GM12878 (cell line): ENCODE results near the gene WDR75.
"Not testable (repeated sequence)": the region's sequence is repeated elsewhere in the genome, so short reads cannot be mapped to it uniquely, and the experiment has no call there.

Source experiments
- CTCF ChIP-seq, 3 experiments: IDR thresholded peaks in 2 of 3; conservative IDR thresholded peaks in 1 of 3; 2 replicates each; pipeline ENCODE4 v1.5.1; 2011; ENCODE audit warnings: low read depth in 3 of 3, low read length in 3 of 3, mild to moderate bottlenecking in 3 of 3, control low read depth in 2 of 3, moderate library complexity in 2 of 3, inconsistent platforms in 1 of 3, mixed read lengths in 1 of 3; ENCODE audit not compliant: control insufficient read depth in 2 of 3, insufficient read depth in 1 of 3; ENCODE audit errors: extremely low read depth in 1 of 3
- GABPA ChIP-seq: IDR thresholded peaks from 2 replicates; pipeline ENCODE4 v1.6.1; 2014; ENCODE audit warnings: antibody characterized with exemption, low read depth, mild to moderate bottlenecking, inconsistent platforms
- MXI1 ChIP-seq: fragments of 150-350 bp; IDR thresholded peaks from 2 replicates; pipeline ENCODE4 v1.6.1; 2011; ENCODE audit warnings: low read depth, mild to moderate bottlenecking, inconsistent platforms, low read length, improper control_type of control experiment
- RFX5 ChIP-seq: IDR thresholded peaks from 2 replicates; pipeline ENCODE4 v1.6.1; 2011; ENCODE audit warnings: low read depth, low read length, improper control_type of control experiment
- SREBF1 ChIP-seq: IDR thresholded peaks from 2 replicates; pipeline ENCODE4 v1.6.1; 2012; ENCODE audit warnings: mild to moderate bottlenecking, low read length

GRCh38 chr2:189430448-189430847 is 10.8 kb upstream of the WDR75 start:
- not testable (repeated sequence) for TF ChIP-seq GABPA; MXI1; RFX5; SREBF1; CTCF (IDR thresholded peaks at IDR 0.05 in 2 of 3, conservative IDR thresholded peaks at IDR 0.05 in 1 of 3; ENCODE audit: control insufficient read depth in 2 of 3, extremely low read depth in 1 of 3, insufficient read depth in 1 of 3, low read depth in 3 of 3, low read length in 3 of 3)
